Measurements from ENCODE around the gene LORICRIN.

- TF ChIP-seq CTCF (optimal IDR thresholded peaks at IDR 0.05 in 1 of 3, IDR thresholded peaks at IDR 0.05 in 1 of 3, conservative IDR thresholded peaks at IDR 0.05 in 1 of 3; ENCODE audit: extremely low read depth in 1 of 3, insufficient read depth in 2 of 3, low read length in 3 of 3) (no peak), EZH2 (IDR thresholded peaks at IDR 0.05; ENCODE audit: low read length) (no peak)
These were observed 41.6 kb upstream of the LORICRIN start for GRCh38 chr1:153217744-153218416.
